ENCODE data around the gene LRMDA.

- no peak for TF ChIP-seq CTCF (conservative IDR thresholded peaks at IDR 0.05; ENCODE audit: low read length)
- no peak for TF ChIP-seq EZH2phosphoT487 (IDR thresholded peaks at IDR 0.05; ENCODE audit: borderline replicate concordance, low read depth, low read length)
These were observed 456.7 kb downstream of the LRMDA start for GRCh38 chr10:75887992-75888680.

Measured in OCI-LY7 (cell line).